HG02938 (cell line): ENCODE results near the gene FARP2.
A peak's percentile ranks its signal among the peaks of the same experiment; 100 is the strongest.
"Not testable (repeated sequence)": the region's sequence is repeated elsewhere in the genome, so short reads cannot be mapped to it uniquely, and the experiment has no call there.

Source experiments
- ATAC-seq: cut with Tn5 transposase; IDR thresholded peaks from one replicate; pipeline ENCODE4 v1.9.1; 2021; ENCODE audit warnings: mild to moderate bottlenecking, moderate library complexity; ENCODE audit not compliant: unreplicated experiment

The FARP2 gene

DNA sequence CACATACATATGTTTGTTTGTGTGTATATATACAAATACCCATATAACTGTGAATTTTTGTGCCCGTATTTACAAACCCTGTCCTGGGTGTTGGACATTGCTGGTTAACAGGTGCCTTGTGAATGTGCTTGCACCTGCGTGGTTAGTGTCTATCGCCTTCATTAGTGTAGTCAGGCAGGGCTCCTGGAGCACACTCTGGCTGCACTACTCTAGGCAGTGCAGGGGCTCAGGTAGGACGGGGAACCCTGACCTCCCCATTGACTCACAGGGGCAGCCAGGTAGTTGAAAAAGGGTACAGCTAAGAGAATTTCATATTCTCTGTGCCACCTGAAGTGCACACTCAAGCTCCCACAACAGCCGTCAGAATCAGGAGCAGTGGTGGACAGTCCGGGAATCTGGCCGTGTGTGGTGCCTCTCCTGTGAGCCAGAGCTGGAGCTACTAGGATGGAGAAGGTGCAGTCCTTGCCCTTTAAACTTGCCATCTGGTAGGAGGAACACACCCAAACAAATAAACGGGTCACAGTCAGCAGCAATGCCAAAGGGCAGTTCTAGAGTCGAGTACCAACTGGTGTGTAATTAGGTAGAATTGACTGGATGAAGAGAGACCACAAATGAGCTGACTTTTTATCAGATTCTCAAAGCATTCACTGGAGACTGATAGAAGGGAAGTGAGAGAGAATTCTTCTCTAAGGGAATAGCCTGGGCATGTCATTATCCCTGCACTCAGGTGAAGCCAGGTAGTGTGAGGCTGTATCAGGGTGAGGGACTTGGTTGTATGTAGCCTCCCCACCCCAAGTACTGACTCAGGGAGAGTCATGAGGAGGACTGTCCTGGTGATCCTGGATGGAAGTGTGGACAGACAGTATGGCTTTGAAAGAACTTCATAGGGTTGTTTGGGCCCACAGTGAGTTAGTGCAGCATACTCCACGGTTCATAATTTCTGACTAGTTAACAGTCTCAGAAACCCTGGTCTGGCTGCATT is 44.1 kb downstream of the FARP2 start:
- no peak for ATAC-seq

DNA sequence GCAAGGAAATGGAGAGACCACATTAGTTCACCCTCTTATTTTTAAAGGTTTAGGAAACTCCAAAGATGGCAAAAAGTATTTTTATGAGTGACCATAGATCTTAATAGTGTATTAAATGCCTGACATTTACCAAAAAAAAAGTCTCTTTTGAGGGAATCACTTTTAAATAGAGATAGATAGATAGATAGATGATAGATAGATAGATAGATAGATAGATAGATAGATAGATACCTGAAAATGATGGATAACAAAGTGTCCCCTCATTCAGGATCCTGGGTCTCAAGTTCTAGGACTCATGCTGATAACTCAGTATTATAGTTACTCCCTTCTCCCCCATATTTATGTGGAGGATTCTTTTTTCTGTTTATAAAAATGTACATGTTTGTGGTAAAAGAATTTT is 52.8 kb downstream of the FARP2 start:
- ATAC-seq, result no peak

DNA sequence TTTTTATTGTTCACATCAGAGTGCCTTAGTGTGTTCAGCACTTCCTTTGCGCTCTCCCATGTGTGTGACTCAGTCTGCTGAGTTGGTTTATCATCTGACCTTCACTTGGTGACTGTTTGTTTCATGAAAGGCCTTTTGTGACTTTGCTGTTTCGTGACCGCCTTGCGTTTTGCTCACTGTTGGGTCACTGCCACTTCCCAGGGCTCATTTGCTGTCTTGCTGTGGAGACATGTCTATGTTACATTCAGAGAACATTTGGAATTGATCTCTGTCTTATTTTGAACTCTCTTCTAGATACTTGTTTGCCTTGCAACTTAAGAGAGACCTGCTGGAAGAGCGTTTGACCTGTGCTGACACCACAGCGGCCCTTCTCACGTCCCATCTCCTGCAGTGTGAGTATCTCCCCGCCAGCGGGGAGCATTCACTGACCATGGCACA is 54.7 kb downstream of the FARP2 start:
- no peak for ATAC-seq

DNA sequence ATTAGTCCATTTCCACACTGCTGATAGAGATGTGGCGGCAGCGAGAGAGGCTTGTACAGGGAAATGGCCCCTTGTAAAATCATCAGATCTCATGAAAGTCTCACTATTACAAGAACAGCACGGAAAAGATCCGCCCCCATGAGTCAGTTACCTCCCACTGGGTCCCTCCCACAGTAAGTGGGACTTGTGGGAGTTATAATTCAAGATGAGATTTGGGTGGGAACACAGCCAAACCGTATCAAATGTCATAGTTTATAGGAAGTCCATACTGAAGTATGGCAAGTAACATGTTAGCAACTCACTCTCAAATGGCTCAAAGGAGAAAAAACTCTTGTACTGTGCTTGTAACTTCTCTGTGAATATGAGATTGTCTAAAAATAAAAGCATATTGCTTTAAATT is 56.1 kb downstream of the FARP2 start:
- no peak for ATAC-seq

DNA sequence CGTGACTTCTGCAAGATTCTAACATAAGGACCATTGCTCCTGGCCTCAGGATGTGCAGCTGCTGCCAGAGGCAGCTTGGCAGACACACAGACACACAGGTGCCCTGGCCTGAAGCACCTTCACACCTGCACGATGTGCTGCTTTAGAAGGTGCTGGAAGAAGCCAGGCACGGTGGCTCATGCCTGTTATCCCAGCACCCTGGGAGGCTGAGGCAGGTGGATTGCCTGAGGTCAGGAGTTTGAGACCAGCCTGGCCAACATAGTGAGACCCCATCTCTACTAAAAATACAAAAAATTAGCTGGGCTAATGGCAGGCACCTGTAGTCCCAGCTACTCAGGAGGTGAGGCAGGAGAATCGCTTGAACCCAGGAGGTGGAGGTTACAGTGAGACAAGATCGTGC is 57.4 kb downstream of the FARP2 start:
- ATAC-seq, result not testable (repeated sequence)

DNA sequence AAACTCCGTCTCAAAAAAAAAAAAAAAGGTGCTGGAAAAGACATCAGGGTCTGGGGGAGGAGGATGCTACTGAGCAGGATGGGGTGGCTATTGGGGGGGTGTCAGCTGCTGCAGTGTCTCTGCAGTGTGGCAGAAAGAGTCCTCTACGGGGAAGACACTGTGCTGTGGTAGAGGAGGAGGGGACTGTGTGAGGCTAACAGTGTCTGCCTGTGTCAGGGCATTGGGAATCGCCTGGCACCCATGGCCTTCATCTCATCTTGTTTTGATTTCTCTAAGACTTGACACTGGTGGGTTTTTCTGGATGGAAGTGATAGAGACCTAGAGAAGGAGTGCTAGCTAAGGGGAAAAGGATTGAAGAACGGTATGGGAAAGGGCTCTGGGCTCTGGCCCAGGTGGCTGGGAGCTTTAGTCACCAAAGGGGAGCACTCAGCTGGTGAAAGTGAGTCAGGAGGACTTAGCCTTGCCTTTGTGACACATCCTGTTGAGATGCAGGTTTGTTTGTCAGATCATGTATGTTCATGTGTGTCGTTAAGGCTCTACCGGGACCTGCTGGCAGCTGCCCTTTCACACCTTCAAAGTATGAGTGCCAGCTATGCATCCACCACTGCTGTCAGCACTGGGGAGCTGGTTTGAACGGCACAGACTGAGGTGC is 58.0 kb downstream of the FARP2 start:
- no peak for ATAC-seq

DNA sequence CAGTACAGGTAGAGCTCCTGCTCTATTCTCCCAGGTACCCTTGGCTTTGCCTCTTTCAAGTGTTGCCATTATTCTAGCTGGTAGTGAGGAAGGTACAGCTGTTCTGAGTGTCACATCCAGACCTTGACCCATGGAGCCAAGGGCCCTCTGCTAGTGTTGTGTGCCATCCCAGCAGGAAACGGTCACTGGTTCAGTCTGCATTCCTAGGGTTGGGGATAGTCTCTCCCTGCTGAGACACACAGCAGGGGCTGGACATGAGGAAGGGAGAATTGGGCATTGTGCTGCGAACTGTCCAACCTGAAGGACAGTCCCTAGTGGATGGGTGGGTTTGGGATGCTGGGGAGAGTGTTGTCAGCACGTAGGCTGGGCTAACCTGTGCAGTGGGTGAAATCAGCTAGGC is 59.1 kb downstream of the FARP2 start:
- ATAC-seq, result no peak

DNA sequence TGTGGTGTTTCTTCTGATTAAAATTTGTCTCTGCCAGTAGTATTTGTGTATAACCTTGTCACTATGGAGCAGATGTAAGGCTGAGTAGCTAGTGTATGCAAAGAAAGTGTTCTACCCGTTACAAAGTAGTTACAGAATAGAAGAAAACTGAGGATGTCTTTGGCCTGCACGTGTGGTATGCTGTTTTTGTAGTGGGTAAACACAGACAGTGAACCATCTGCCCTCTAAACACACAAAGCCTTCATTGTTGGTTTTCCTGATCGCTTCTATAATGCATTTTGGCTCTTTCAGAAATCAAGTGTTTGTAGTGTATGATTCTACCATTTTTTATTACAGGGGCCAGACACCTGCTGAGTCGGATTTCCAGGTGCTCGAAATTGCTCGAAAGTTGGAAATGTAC is 61.5 kb downstream of the FARP2 start:
- no peak for ATAC-seq

DNA sequence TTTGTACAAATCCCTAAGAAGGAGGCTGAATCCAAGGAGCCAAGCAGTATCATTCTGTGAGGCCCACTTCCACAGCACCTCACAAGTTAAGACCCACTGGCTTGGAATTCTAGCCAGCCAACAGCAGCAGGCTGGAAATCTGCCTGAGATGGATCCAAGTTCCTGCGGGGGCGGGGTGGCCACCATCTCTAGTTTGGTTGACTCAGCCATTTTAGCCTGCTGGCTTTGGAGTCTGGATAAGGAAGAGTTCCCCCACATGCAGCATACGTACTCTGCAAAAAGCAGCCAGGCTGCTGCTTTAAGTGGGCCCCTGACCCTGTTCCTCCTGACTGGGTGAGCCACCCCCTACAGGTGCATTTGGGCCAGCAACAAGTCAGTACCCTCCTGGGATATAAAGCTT is 65.2 kb downstream of the FARP2 start:
- no peak for ATAC-seq

DNA sequence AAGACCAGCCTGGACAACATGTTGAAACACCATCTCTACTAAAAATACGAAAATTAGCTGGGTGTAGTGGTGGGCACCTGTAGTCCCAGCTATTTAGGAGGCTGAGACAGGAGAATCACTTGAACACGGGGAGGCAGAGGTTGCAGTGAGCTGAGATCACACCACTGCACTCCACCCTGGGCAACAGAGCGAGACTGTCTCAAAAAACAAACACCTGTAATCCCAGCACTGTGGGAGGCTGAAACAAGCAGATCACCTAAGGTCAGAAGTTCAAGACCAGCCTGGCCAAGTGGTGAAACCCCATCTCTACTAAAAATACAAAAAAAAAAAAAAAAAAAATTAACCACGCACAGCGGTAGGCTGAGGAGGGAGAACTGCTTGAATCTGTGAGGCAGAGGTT is 65.9 kb downstream of the FARP2 start:
- not testable (repeated sequence) for ATAC-seq

DNA sequence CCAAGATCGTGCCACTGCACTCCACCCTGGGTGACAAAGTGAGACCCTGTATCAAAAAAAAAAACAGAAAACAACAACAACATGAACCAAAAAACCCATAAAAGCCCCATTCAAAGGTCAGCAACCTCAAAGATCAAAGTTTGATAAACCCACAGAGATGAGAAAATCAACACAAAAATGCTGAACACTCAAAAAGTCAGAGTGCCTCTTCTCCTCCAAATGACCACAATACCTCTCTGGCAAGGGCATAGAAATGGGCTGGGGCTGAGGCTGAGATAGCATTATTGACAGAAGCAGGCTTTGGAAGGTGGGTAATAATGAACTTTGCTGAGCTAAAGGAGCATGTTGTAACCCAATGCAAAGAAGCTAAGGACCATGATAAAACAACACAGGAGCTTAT is 66.3 kb downstream of the FARP2 start:
- no peak for ATAC-seq

DNA sequence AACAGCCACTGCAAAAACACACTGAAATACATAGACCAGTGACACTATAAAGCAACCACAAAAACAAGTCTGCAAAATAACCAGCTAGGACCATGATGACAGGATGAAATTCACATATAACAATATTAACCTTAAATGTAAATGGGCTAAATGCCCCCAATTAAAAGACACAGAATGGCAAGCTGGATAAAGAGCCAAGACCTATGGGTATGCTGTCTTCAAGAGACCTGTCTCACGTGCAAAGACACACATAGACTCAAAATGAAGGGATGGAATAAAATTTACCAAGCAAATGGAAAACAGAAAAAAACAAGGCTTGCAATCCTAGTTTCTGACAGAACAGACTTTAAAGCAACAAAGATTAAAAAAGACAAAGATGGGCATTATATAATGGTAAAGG is 67.4 kb downstream of the FARP2 start:
- ATAC-seq, result not testable (repeated sequence)

DNA sequence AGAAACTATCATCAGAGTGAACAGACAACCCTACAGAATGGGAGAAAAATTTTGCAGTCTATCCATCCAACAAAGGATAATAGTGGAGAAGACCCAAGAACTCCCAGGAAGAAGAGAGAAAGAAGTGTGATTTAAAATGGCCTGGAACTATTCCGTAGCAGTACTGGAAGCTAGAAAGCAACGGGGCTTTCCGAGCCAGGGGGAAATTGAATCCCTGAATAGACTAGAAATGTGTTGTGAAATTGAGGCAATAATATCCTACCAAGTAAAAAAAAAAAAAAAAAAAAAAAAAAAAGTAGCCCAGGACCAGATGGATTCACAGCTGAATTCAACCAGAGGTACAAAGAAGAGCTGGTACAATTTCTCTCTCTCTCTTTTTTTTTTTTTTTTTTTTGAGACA is 69.3 kb downstream of the FARP2 start:
- no peak for ATAC-seq

DNA sequence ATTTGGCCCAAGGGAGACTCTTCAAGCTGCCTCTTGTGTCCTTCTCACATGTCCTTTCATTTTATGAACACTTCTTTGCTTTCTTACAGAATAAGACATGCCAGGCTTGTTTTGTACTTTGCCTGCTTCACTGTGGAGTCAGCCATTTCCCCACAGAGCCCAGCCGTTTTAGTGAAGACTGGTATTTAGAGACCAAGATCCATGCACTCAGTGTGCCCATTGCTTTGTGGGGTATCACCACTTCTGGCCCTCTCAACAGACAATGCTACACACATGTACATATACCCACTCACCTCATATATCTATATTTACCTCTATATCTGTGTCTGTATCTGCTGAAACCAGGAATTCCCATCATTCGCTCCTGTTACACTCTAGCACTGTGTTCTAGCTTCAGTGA is 74.1 kb downstream of the FARP2 start:
- ATAC-seq, result no peak

DNA sequence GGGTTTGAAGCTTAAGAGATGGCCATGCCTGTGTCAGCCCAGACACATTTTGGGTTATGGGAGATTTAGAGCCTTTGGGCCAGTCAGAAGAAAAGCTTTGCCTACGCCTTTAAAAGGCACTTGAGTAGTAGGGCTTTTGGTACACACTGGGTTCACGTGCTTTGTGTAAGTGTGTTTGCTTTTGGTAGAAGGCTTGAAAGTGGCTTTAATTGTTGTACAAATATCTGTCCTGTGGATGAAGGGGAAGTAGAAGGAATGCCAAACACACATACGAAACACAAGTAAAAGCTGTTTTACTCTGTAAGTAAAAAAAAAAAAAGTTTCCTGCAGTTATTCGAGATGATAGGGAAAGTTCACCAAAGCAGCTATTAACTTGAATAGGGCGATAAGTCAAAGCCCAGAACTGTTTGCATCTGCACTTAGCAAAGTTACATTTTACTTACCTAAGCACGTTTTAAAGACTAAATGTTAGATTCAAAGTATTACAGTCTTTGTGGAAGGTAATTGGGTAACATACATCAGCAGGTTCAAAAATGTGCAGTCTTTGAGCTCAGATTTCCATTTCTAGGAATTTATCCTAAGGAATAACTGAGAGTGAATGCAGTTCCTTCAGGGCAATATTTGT is 76.9 kb downstream of the FARP2 start:
- ATAC-seq, result no peak

DNA sequence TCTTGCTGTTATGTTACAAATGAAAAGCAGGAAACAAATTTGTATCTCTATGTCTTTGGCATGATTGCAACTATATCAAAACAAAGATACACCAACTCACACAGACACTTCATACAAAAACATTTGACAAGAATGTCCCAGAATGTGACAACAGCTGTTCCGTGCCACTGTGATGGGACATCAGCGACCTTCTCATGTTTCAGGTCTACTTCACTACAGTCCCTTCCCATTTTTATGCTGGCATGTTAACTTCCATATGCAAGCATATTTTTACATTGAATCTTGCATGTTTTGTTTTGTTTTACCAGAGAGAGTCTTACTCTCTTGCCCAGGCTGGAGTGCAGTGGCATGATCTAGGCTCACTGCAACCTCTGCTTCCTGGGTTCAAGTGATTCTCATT is 81.1 kb downstream of the FARP2 start:
- no peak for ATAC-seq

DNA sequence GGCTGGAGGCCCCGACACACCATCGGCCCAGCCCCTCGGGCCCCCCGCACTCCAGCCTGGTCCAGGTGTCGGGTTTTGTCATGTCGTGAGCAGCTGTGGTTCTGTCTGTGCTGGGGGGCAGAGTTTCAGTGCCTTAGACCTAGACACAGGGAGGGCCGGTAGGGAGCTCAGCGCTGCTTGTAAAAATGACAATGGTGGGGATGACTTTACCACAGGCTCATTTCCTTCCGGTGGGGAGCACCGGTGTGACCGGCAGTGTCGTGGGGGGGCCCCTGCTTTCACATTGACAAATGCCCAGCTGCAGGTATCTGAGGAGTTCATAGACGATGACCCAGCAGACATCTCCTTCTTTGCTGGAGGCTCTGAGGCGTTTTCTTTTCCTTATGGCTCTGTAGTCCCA is 85.4 kb downstream of the FARP2 start:
- no peak for ATAC-seq

DNA sequence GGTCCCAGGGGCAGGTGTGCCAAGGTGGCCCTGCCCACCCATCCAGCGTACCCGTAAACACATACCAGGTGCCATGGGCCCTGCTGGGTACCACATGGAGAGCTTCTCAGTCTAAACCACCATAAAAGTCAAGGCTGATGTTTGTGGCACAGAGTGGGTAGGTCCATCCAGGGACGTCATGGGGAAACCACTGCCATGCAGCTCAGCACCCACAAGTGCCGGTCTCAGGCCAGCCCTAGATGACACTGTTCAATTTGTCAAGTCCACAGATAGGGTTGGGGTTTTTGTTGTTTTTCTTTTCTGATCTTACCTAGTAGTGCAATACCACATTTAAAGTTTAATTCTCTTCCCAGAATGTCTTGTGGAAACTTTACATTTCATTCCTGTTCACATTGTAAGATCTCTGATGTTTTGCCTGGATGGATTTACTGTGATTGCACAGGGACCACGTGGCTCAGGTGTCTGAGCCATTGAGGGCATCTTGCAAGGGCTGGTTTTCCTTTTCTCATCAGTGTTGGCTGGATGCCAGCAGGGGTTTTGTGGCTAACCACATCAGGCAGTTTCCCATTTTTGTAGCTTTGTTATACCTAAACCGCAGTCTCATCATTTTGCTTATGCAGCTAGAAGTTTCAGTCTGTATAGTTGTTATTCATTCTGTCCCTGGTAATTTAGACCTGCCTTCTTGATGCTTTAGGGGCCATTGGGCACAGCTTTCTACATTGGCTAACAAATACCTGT is 87.6 kb downstream of the FARP2 start:
- ATAC-seq, result no peak

DNA sequence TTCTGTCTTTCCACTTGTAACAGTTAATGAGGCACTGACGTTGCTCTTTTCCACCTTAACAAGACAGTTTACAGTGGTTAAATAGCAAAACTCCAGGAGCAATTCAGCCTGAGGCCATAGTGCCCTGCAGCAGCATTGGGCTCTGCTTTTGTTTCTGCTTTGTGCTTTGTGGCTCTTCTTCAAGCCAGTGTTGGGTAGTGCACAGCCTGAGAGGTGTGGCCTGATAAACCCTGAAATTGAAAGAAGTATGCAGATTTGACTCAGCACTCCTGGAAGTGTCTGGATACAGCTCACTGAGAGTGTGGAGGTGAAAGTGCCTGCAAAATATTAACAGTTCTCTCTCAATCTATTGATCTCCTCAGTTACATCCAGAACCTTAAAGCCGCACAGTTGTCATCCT is 89.3 kb downstream of the FARP2 start:
- peak; percentile 64 for ATAC-seq

DNA sequence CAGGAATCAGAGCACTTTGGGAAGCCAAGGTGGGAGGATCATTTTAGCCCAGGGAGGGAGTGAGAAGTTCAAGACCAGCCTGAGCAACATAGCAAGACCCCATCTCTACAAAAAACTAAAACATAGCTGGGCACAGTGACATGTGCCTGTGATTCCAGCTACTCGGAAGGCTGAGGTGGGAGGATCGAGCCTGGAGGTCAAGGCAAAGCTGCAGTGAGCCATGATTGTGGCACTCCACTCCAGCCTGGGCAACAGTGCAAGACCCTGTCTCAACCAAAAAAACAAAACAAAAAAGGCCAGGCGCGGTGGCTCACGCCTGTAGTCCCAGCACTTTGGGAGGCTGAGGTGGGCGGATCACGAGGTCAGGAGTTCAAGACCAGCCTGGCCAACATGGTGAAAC is 94.0 kb downstream of the FARP2 start:
- not testable (repeated sequence) for ATAC-seq

DNA sequence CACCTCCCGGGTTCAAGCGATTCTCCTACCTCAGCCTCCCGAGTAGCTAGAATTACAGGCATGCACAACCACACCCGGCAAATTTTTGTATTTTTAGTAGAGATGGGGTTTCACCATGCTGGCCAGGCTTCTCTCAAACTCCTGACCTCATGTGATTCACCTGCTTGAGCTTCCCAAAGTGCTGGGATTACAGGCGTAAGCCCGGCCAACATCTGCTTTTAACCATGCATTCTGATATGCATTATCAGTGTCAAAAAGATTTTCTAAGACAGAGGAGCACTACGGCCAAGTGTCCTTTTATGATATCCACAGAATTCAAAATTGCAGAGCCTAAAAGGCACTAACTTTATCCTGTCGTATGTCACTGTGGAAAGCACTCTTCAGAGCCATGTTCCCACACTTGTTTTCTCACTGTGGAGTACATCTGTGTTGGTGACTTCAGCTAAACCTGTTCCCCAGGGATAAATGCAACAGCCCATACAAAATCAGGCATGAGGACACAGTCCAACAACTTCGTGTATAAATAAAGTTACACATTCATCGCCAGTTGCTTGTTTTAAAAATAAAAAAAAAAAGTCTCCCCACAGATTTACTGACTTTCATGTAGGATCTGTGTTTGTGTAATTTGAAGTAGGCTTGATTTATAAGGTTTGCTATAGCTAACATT is 95.9 kb downstream of the FARP2 start:
- ATAC-seq, result no peak
